HepG2 (cell line): ENCODE results near the gene TBC1D1. TPM values are rescaled to one million over a fixed set of nuclear protein-coding genes. Genes with fewer than 3 reads are reported as not detected.

Experiments
- ATAC-seq: fragments of 200-7000 bp; cut with Tn5 transposase; 3 replicates; pipeline ENCODE4 v1.9.1; 2020; ENCODE audit warnings: mild to moderate bottlenecking, moderate library complexity
- BruUV-seq: library from RNA; stranded (reverse); fragments of 400-500 nt; replicated peaks from 2 replicates; lab custom pipeline; 2021; lab: Mats Ljungman, UMichigan
- CTCF ChIA-PET: fragments of 300-600 bp; formaldehyde crosslinking; extraction: SDS; loops from one replicate; lab custom pipeline; 2021; ENCODE audit warnings: low total read pairs, inconsistent platforms, low intra/inter-chr PET ratio; lab: Yijun Ruan, JAX
- POLR2A ChIA-PET: fragments of 350-600 bp; sonication (Branson Sonifier 250); formaldehyde crosslinking; loops from one replicate; lab custom pipeline; 2020; ENCODE audit warnings: antibody characterized with exemption, inconsistent platforms; lab: Yijun Ruan, JAX
- DNase-seq: peaks from one replicate; pipeline ENCODE4 v3.0.0-alpha.2; 2015; ENCODE audit warnings: low spot score
- FAIRE-seq: peaks from 3 replicates; lab custom pipeline; 2011; peaks lifted over from hg19 to GRCh38; lab: Jason Lieb, UNC
- H2AFZ ChIP-seq: one replicate; pipeline ENCODE4 v1.6.1; 2011; ENCODE audit warnings: low read length, inconsistent platforms
- H3K27ac ChIP-seq: fragments of 300-600 bp; 3 replicates; pipeline ENCODE4 v1.8.0; 2011; ENCODE audit warnings: mixed run types, mild to moderate bottlenecking, mixed read lengths, low read length, inconsistent platforms; ENCODE audit not compliant: insufficient read depth; ENCODE audit errors: extremely low read length
- H3K27me3 ChIP-seq, 2 experiments: fragments of 200-600 bp in 1 of 2; 2 replicates in 1 of 2; 3 replicates in 1 of 2; pipeline versions ENCODE4 v1.6.0 to v1.8.0; 2011; ENCODE audit warnings: low read length in 2 of 2, mild to moderate bottlenecking in 2 of 2, moderate library complexity in 2 of 2, inconsistent platforms in 1 of 2; ENCODE audit not compliant: insufficient read depth in 2 of 2, control insufficient read depth in 1 of 2
- H3K36me3 ChIP-seq, 2 experiments: fragments of 200-600 bp in 1 of 2; replicated peaks in 1 of 2; 2 replicates in 1 of 2; 3 replicates in 1 of 2; pipeline versions ENCODE4 v1.5.1 to v1.8.0; 2011; ENCODE audit warnings: low read length in 2 of 2, inconsistent platforms in 1 of 2; ENCODE audit not compliant: insufficient read depth in 2 of 2, control insufficient read depth in 1 of 2
- H3K4me1 ChIP-seq: 2 replicates; pipeline ENCODE4 v1.5.1; 2012; ENCODE audit warnings: low read length, inconsistent platforms; ENCODE audit not compliant: insufficient read depth
- H3K4me2 ChIP-seq: 2 replicates; pipeline ENCODE4 v1.6.0; 2011; ENCODE audit warnings: low read depth, low read length, inconsistent platforms
- H3K4me3 ChIP-seq, 3 experiments: fragments of 200-600 bp in 1 of 3; sonication (generic), shearing (Covaris generic) in 1 of 3; replicated peaks in 1 of 3; 2 replicates each; pipeline ENCODE4 v1.5.1; 2011 to 2016; ENCODE audit warnings: low read length in 3 of 3, inconsistent platforms in 2 of 3, low read depth in 2 of 3, mild to moderate bottlenecking in 2 of 3, control low read depth in 1 of 3, mixed read lengths in 1 of 3; ENCODE audit not compliant: insufficient read depth in 1 of 3
- H3K79me2 ChIP-seq: one replicate; pipeline ENCODE4 v1.6.1; 2011; ENCODE audit warnings: low read length, inconsistent platforms; ENCODE audit not compliant: insufficient read depth
- H3K9ac ChIP-seq: 2 replicates; pipeline ENCODE4 v1.6.0; 2011; ENCODE audit warnings: mild to moderate bottlenecking, low read depth, low read length, inconsistent platforms; ENCODE audit not compliant: insufficient read depth
- H3K9me3 ChIP-seq: 2 replicates; pipeline ENCODE4 v1.5.1; 2012; ENCODE audit warnings: mild to moderate bottlenecking, low read length
- H4K20me1 ChIP-seq: 2 replicates; pipeline ENCODE4 v1.6.0; 2011; ENCODE audit warnings: inconsistent platforms, mild to moderate bottlenecking, low read length, moderate library complexity; ENCODE audit not compliant: insufficient read depth
- ATF7-NPFF ChIP-seq: sonication (generic); formaldehyde crosslinking; IDR thresholded peaks from 2 replicates; pipeline ENCODE4 v1.8.1; 2023; ENCODE audit warnings: mild to moderate bottlenecking, low read depth, missing genetic modification reagents, moderate library complexity
- GABPA ChIP-seq, 2 experiments: IDR thresholded peaks; 2 replicates each; pipeline ENCODE4 v1.6.1; 2011 to 2016; ENCODE audit warnings: low read depth in 2 of 2, low read length in 1 of 2, missing biosample characterization in 1 of 2, missing genetic modification characterization in 1 of 2
- HOXA7 ChIP-seq: sonication (generic); formaldehyde crosslinking; IDR thresholded peaks from 2 replicates; pipeline ENCODE4 v1.8.1; 2022; ENCODE audit warnings: mild to moderate bottlenecking, missing genetic modification reagents, moderate library complexity
- KLF9 ChIP-seq: IDR thresholded peaks from 2 replicates; pipeline ENCODE4 v1.6.1; 2016; ENCODE audit warnings: low read depth
- MBD4 ChIP-seq: IDR thresholded peaks from 2 replicates; pipeline ENCODE4 v1.6.1; 2012; ENCODE audit warnings: low read length, inconsistent platforms, borderline replicate concordance
- PRDM15 ChIP-seq: sonication (generic); formaldehyde crosslinking; IDR thresholded peaks from 2 replicates; pipeline ENCODE4 v1.4.0; 2020; ENCODE audit warnings: missing genetic modification reagents
- TIGD3 ChIP-seq: sonication (generic); formaldehyde crosslinking; IDR thresholded peaks from 2 replicates; pipeline ENCODE4 v1.5.1; 2020; ENCODE audit warnings: mild to moderate bottlenecking, missing genetic modification reagents, borderline replicate concordance
- YEATS4 ChIP-seq: sonication (generic); formaldehyde crosslinking; IDR thresholded peaks from 2 replicates; pipeline ENCODE4 v1.4.0; 2020; ENCODE audit warnings: missing genetic modification reagents, borderline replicate concordance
- ZNF317 ChIP-seq: sonication (generic); formaldehyde crosslinking; IDR thresholded peaks from 2 replicates; pipeline ENCODE4 v1.5.0; 2020; ENCODE audit warnings: mild to moderate bottlenecking, missing genetic modification reagents
- ZNF468 ChIP-seq: sonication (generic); formaldehyde crosslinking; IDR thresholded peaks from 2 replicates; pipeline ENCODE4 v1.8.0; 2022; ENCODE audit warnings: mild to moderate bottlenecking, moderate library complexity, missing genetic modification reagents
- ZNF484 ChIP-seq: sonication (generic); formaldehyde crosslinking; IDR thresholded peaks from 2 replicates; pipeline ENCODE4 v1.5.1; 2020; ENCODE audit warnings: mild to moderate bottlenecking, low read depth, missing genetic modification reagents, borderline replicate concordance
- ZNF550 ChIP-seq: sonication (generic); formaldehyde crosslinking; IDR thresholded peaks from 2 replicates; pipeline ENCODE4 v1.4.0; 2020; ENCODE audit warnings: mild to moderate bottlenecking, missing genetic modification reagents, borderline replicate concordance
- WGBS: methylation state at CpG from one replicate; pipeline ENCODE4 v1.1.6; 2017; ENCODE audit warnings: low lambda C conversion rate; 5-methylcytosine and 5-hydroxymethylcytosine counted together
- in situ Hi-C: cut with HindIII; loops from 2 replicates; pipeline ENCODE4 v1.10.0; 2017; ENCODE audit warnings: low pct_unique_long_range_greater_than_20kb; ENCODE audit not compliant: extremely low pct_ligation_motif_present
- intact Hi-C: fragments of 100-400 bp; cut with micrococcal nuclease; formaldehyde crosslinking; loops from one replicate; pipeline ENCODE4 v1.10.0; 2022; ENCODE audit not compliant: unreplicated experiment
- polyA plus RNA-seq, 8 experiments: library from polyadenylated mRNA; depleted of rRNA in 3 of 8; stranded (reverse) in 7 of 8; unstranded in 1 of 8; fragments of >200 nt; fragmentation: Illumina TruSeq in 4 of 8; extraction: Trizol in 4 of 8; gene quantifications; 2 replicates each; pipeline versions ENCODE4 v1.2.1 to v1.2.3, GENCODE V29; 2011 to 2016; ENCODE audit warnings: low read depth in 4 of 8, missing spikeins in 1 of 8, mixed read lengths in 1 of 8; ENCODE audit not compliant: insufficient read depth in 1 of 8
- total RNA-seq, 5 experiments: library from RNA; depleted of rRNA; stranded (reverse); fragments of >200 nt; fragmentation: Illumina TruSeq; extraction: Trizol; gene quantifications; 2 replicates each; pipeline ENCODE4 v1.2.3, GENCODE V29; 2016; ENCODE audit warnings: low read depth in 1 of 5
- TF ChIP-seq, protein P1 (sequence below): sonication (generic); formaldehyde crosslinking; IDR thresholded peaks from 2 replicates; pipeline ENCODE4 v1.4.0; 2020; ENCODE audit warnings: missing genetic modification reagents

The TBC1D1 gene
- total and polyA plus RNA-seq, 2 of the 13 experiments (the other 11 are each of a cell fraction or from before 2014, with no cell fraction given), result 37.3 to 62.8 TPM

GRCh38 chr4:38151873-38152272, 261.0 kb downstream of the TBC1D1 start:
- FAIRE-seq, result no peak
- no TSS peak for BruUV-seq
- H3K4me1 ChIP-seq, result peaks cover 8% of the 10 kb centered on the region; the same call in 1 of the 2 replicates
- H3K4me3 ChIP-seq, result no peak overlapping the region
- POLR2A ChIA-PET, result interaction anchor here (1.0 kb wide), 1 partner anchor 9 kb away, joined by 3 read pairs; no protein-coding TSS in a partner anchor
- H3K27ac ChIP-seq, result no peak overlapping the region
- in situ Hi-C loops, result no loop called here
- ATAC-seq, result no peak
- no peak overlapping the region for H3K9ac ChIP-seq
- intact Hi-C loops, result no loop called here
- DNase-seq, result no peak
- CTCF ChIA-PET, result no interaction called here
- no peak overlapping the region for H2AFZ ChIP-seq
- H3K79me2 ChIP-seq, result no peaks in the 10 kb centered on the region
- H3K4me2 ChIP-seq, result no peak overlapping the region
- H4K20me1 ChIP-seq, result no peaks in the 10 kb centered on the region
- no peaks in the 10 kb centered on the region for H3K9me3 ChIP-seq
- no peaks in the 10 kb centered on the region for H3K27me3 ChIP-seq
- 95% methylated on average over 6 of the region's 6 CpGs for WGBS
- TF ChIP-seq, protein P1, sequence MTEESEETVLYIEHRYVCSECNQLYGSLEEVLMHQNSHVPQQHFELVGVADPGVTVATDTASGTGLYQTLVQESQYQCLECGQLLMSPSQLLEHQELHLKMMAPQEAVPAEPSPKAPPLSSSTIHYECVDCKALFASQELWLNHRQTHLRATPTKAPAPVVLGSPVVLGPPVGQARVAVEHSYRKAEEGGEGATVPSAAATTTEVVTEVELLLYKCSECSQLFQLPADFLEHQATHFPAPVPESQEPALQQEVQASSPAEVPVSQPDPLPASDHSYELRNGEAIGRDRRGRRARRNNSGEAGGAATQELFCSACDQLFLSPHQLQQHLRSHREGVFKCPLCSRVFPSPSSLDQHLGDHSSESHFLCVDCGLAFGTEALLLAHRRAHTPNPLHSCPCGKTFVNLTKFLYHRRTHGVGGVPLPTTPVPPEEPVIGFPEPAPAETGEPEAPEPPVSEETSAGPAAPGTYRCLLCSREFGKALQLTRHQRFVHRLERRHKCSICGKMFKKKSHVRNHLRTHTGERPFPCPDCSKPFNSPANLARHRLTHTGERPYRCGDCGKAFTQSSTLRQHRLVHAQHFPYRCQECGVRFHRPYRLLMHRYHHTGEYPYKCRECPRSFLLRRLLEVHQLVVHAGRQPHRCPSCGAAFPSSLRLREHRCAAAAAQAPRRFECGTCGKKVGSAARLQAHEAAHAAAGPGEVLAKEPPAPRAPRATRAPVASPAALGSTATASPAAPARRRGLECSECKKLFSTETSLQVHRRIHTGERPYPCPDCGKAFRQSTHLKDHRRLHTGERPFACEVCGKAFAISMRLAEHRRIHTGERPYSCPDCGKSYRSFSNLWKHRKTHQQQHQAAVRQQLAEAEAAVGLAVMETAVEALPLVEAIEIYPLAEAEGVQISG, result no peak
- no peak for TF ChIP-seq ZNF484 (CRISPR knock-in tag)
- TF ChIP-seq MBD4, result no peak
- no peak for TF ChIP-seq TIGD3
- TF ChIP-seq KLF9, result no peak
- TF ChIP-seq ZNF550 (CRISPR knock-in tag), result no peak
- TF ChIP-seq HOXA7 (CRISPR knock-in tag), result no peak
- TF ChIP-seq GABPA (IDR thresholded peaks at IDR 0.05; ENCODE audit: low read depth, low read length), result no peak
- TF ChIP-seq GABPA (CRISPR knock-in tag; IDR thresholded peaks at IDR 0.05; ENCODE audit: low read depth), result no peak
- TF ChIP-seq PRDM15 (CRISPR knock-in tag), result no peak
- no peak for TF ChIP-seq ZNF468 (CRISPR knock-in tag)
- TF ChIP-seq YEATS4 (CRISPR knock-in tag), result no peak
- TF ChIP-seq ATF7-NPFF, result no peak
- no peak for TF ChIP-seq ZNF317 (CRISPR knock-in tag)
- H3K36me3 ChIP-seq, result no peaks in the 10 kb centered on the region
